GM12874 (cell line): ENCODE data around the gene KCNN3.

Experiments used
- CTCF ChIP-seq: IDR thresholded peaks from 2 replicates; pipeline ENCODE4 v1.5.1; 2011; ENCODE audit warnings: low read depth, mild to moderate bottlenecking, control low read depth, low read length, moderate library complexity; ENCODE audit not compliant: insufficient read depth

Gene KCNN3

GRCh38 chr1:154869351-154870114, 548 bp downstream of the KCNN3 start:
- no peak for TF ChIP-seq CTCF

DNA sequence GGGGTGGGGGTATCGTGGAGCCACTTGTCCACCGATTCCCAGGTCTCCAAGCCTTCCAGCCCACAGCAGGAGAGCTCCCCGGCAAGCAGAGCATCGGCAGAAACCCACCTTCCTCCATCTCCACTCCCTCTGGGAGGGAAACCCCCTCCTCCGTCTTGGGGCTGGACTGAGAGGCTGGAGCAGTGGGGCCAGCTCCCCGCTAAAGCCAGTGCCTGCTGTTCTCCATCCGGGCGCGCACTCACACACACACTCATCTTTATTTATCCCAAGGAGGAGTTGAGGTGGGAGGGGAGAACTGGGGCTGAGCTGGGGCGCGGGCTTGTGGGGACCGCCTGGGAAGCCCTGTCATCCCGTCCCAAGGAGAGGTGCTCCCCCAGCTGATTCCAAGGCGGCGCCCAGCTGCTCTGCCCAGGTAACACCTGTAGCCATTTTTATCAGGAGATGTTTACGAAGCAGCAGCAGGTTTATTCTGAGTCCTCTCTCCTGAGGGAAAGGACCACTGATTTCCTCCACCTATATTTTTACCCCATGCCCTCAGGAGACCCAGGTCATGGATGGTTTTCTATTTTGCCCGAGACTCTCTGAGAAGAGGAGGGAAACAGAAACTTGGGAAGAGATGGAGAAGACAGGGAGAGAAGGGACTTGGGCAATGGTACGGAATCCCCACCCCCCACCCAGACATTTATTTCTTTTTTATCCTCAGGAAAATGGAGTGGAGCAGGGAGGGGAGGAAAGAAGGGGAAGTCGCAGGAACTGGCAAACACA, 2.1 kb downstream of the KCNN3 start:
- TF ChIP-seq CTCF: no peak

- TF ChIP-seq CTCF: no peak
These were observed 2.8 kb downstream of the KCNN3 start for GRCh38 chr1:154867064-154867825.

GRCh38 chr1:154866257-154867063, 3.6 kb downstream of the KCNN3 start:
- TF ChIP-seq CTCF: no peak

- TF ChIP-seq CTCF: no peak
These were observed 4.4 kb downstream of the KCNN3 start for GRCh38 chr1:154865442-154866256.

GRCh38 chr1:154864189-154864975, 5.7 kb downstream of the KCNN3 start:
- TF ChIP-seq CTCF: no peak
